Keratinocyte (primary cell): ENCODE results near the gene SERPINA4. TPM values are rescaled to one million over a fixed set of nuclear protein-coding genes. Genes with fewer than 3 reads are reported as not detected.

Experiments
- DNase-seq: peaks from one replicate; pipeline ENCODE4 v3.0.0-alpha.2; 2011; ENCODE audit warnings: low read depth, missing footprints, low spot score
- FAIRE-seq: peaks from 2 replicates; lab custom pipeline; 2011; peaks lifted over from hg19 to GRCh38; lab: Jason Lieb, UNC
- H2AFZ ChIP-seq: 2 replicates; pipeline ENCODE4 v1.6.0; 2012; ENCODE audit warnings: low read length, control low read depth, inconsistent platforms; ENCODE audit not compliant: control insufficient read depth
- H3K27ac ChIP-seq: 2 replicates; pipeline ENCODE4 v1.5.1; 2011; ENCODE audit warnings: low read length; ENCODE audit not compliant: control insufficient read depth, insufficient read depth
- H3K27me3 ChIP-seq: 3 replicates; pipeline ENCODE4 v1.6.0; 2011; ENCODE audit warnings: low read length; ENCODE audit not compliant: control insufficient read depth, insufficient read depth; ENCODE audit errors: extremely low read depth
- H3K36me3 ChIP-seq, 2 experiments: 2 replicates in 1 of 2; 3 replicates in 1 of 2; pipeline ENCODE4 v1.5.1; 2011; ENCODE audit warnings: low read length in 2 of 2, mild to moderate bottlenecking in 1 of 2; ENCODE audit not compliant: control insufficient read depth in 2 of 2, insufficient read depth in 2 of 2; ENCODE audit errors: extremely low read depth in 1 of 2
- H3K4me1 ChIP-seq: 3 replicates; pipeline ENCODE4 v1.5.1; 2011; ENCODE audit warnings: low read length; ENCODE audit not compliant: control insufficient read depth, insufficient read depth; ENCODE audit errors: extremely low read depth
- H3K4me2 ChIP-seq: 3 replicates; pipeline ENCODE4 v1.6.0; 2011; ENCODE audit warnings: low read depth, low read length; ENCODE audit not compliant: control insufficient read depth, insufficient read depth; ENCODE audit errors: extremely low read depth
- H3K4me3 ChIP-seq, 3 experiments: fragments of 200-600 bp in 1 of 3; sonication (generic) in 1 of 3; 2 replicates in 2 of 3; 3 replicates in 1 of 3; pipeline ENCODE4 v1.5.1; 2011 to 2016; ENCODE audit warnings: low read length in 3 of 3, mild to moderate bottlenecking in 3 of 3, control low read depth in 2 of 3, inconsistent platforms in 1 of 3, low read depth in 1 of 3, mixed read lengths in 1 of 3, mixed run types in 1 of 3, moderate library complexity in 1 of 3; ENCODE audit not compliant: control insufficient read depth in 2 of 3, insufficient read depth in 2 of 3; ENCODE audit errors: extremely low read depth in 1 of 3
- H3K79me2 ChIP-seq: 2 replicates; pipeline ENCODE4 v1.6.0; 2012; ENCODE audit warnings: low read length; ENCODE audit not compliant: control insufficient read depth, insufficient read depth
- H3K9ac ChIP-seq: 3 replicates; pipeline ENCODE4 v1.6.0; 2011; ENCODE audit warnings: low read length; ENCODE audit not compliant: control insufficient read depth, insufficient read depth; ENCODE audit errors: extremely low read depth
- H3K9me1 ChIP-seq: 3 replicates; pipeline ENCODE4 v1.6.0; 2011; ENCODE audit warnings: low read length; ENCODE audit not compliant: control insufficient read depth, insufficient read depth; ENCODE audit errors: extremely low read depth
- H3K9me3 ChIP-seq: 2 replicates; pipeline ENCODE4 v1.5.1; 2012; ENCODE audit warnings: low read depth, low read length; ENCODE audit not compliant: control insufficient read depth
- H4K20me1 ChIP-seq: 3 replicates; pipeline ENCODE4 v1.6.0; 2011; ENCODE audit warnings: low read length; ENCODE audit not compliant: control insufficient read depth, insufficient read depth; ENCODE audit errors: extremely low read depth
- EZH2 ChIP-seq: IDR thresholded peaks from one replicate; pipeline ENCODE4 v1.6.1; 2012; ENCODE audit warnings: inconsistent platforms, mild to moderate bottlenecking, low read length, moderate library complexity
- dilution Hi-C: fragments of 300-500 bp; cut with MboI; formaldehyde crosslinking; loops from one replicate; pipeline ENCODE4 v1.7.0; 2020; ENCODE audit warnings: low sequenced_read_pairs; ENCODE audit not compliant: extremely low pct_ligation_motif_present
- polyA plus RNA-seq, 5 experiments: library from polyadenylated mRNA; depleted of rRNA in 3 of 5; stranded (reverse) in 3 of 5; stranded (forward) in 1 of 5; unstranded in 1 of 5; fragments of >200 nt; gene quantifications; 1 replicate in 1 of 5; 2 replicates in 3 of 5; 3 replicates in 1 of 5; pipeline versions ENCODE4 v1.2.1 to v1.2.3, GENCODE V29; 2011 to 2012; ENCODE audit warnings: missing spikeins in 2 of 5, low read depth in 1 of 5, low replicate concordance in 1 of 5
- TF ChIP-seq, protein P1 (sequence below), 3 experiments: IDR thresholded peaks in 1 of 3; conservative IDR thresholded peaks in 1 of 3; optimal IDR thresholded peaks in 1 of 3; 2 replicates in 2 of 3; 3 replicates in 1 of 3; pipeline versions ENCODE3 to v1.5.1; 2011; ENCODE audit warnings: low read length in 3 of 3, mild to moderate bottlenecking in 3 of 3, moderate library complexity in 2 of 3, control low read depth in 1 of 3, inconsistent platforms in 1 of 3; ENCODE audit not compliant: insufficient read depth in 2 of 3; ENCODE audit errors: extremely low read depth in 1 of 3

Gene SERPINA4
- polyA plus RNA-seq, 1 donor (not counting 4 experiments of a cell fraction or from before 2014, with no cell fraction given) = not detected

DNA sequence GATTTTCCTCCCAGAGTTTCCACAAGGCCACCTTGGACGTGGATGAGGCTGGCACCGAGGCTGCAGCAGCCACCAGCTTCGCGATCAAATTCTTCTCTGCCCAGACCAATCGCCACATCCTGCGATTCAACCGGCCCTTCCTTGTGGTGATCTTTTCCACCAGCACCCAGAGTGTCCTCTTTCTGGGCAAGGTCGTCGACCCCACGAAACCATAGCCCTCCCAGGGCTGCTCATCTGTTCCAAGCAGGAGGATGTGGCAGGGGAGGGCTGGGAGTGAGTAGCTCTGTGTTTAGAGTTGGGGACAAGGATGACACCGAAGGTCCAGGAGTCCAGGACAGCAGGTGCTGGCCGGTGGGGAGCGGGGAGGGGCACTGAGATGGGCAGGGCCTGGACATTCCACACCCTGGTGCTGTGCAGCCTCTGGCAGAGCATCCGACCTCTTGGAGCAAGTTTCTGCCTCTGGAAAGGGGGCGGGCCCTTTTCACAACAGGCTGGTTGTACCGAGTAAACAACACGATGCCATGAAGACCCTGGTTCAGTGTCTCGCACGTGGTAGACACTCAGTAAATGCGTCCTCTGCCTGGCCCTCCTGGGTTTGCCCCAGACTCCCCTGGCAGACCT lies 8.2 kb downstream of the SERPINA4 start:
- TF ChIP-seq, protein P1, sequence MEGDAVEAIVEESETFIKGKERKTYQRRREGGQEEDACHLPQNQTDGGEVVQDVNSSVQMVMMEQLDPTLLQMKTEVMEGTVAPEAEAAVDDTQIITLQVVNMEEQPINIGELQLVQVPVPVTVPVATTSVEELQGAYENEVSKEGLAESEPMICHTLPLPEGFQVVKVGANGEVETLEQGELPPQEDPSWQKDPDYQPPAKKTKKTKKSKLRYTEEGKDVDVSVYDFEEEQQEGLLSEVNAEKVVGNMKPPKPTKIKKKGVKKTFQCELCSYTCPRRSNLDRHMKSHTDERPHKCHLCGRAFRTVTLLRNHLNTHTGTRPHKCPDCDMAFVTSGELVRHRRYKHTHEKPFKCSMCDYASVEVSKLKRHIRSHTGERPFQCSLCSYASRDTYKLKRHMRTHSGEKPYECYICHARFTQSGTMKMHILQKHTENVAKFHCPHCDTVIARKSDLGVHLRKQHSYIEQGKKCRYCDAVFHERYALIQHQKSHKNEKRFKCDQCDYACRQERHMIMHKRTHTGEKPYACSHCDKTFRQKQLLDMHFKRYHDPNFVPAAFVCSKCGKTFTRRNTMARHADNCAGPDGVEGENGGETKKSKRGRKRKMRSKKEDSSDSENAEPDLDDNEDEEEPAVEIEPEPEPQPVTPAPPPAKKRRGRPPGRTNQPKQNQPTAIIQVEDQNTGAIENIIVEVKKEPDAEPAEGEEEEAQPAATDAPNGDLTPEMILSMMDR (optimal IDR thresholded peaks at IDR 0.05 in 1 of 3, IDR thresholded peaks at IDR 0.05 in 1 of 3, conservative IDR thresholded peaks at IDR 0.05 in 1 of 3; ENCODE audit: extremely low read depth in 1 of 3, insufficient read depth in 2 of 3, low read length in 3 of 3) = no peak
- no peak for TF ChIP-seq EZH2
- Histone ChIP-seq H3K9ac (no peak overlapping the region), H3K4me3 (no peak overlapping the region), H3K79me2 (no peaks in the 10 kb centered on the region), H3K9me1 (no peaks in the 10 kb centered on the region), H3K4me2 (no peak overlapping the region), H3K27me3 (no peaks in the 10 kb centered on the region), H3K4me1 (no peaks in the 10 kb centered on the region), H3K36me3 (no peaks in the 10 kb centered on the region), H3K9me3 (no peaks in the 10 kb centered on the region), H2AFZ (no peak overlapping the region), H3K27ac (no peak overlapping the region), H4K20me1 (no peaks in the 10 kb centered on the region)
- DNase-seq = no peak
- FAIRE-seq = no peak
- dilution Hi-C loops = no loop called here

DNA sequence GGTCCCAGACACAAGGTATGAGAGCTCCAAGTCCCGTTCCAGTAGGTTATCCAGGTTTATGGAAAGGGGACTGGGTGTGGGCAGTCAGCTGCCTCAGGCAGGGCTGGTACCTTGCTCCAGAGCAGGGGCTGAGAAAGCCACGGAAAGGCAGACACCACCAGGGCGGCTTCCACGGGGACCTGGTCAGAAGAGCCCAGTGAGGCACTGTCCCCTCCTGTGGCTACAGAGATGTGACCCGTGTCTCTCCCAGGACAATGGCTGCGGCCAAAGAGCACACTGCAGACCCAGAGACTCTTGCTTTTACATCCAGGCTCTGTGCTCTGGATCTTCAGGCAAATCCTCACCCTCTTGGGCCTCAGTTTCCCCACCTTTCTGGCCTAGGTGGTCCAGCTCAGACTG lies 8.8 kb downstream of the SERPINA4 start:
- FAIRE-seq = no peak
- Histone ChIP-seq H2AFZ (no peak overlapping the region), H3K4me2 (no peak overlapping the region), H3K36me3 (no peaks in the 10 kb centered on the region), H3K9me3 (no peaks in the 10 kb centered on the region), H3K79me2 (no peaks in the 10 kb centered on the region), H3K9ac (no peak overlapping the region), H4K20me1 (no peaks in the 10 kb centered on the region), H3K4me1 (no peaks in the 10 kb centered on the region), H3K9me1 (no peaks in the 10 kb centered on the region), H3K27me3 (no peaks in the 10 kb centered on the region), H3K4me3 (no peak overlapping the region), H3K27ac (no peak overlapping the region)
- dilution Hi-C loops = no loop called here
- DNase-seq = no peak
- TF ChIP-seq EZH2 = no peak
- TF ChIP-seq, protein P1 (optimal IDR thresholded peaks at IDR 0.05 in 1 of 3, IDR thresholded peaks at IDR 0.05 in 1 of 3, conservative IDR thresholded peaks at IDR 0.05 in 1 of 3; ENCODE audit: extremely low read depth in 1 of 3, insufficient read depth in 2 of 3, low read length in 3 of 3) = no peak
